ENCODE measurements around the gene ATG9B.

ATG9B gene

DNA sequence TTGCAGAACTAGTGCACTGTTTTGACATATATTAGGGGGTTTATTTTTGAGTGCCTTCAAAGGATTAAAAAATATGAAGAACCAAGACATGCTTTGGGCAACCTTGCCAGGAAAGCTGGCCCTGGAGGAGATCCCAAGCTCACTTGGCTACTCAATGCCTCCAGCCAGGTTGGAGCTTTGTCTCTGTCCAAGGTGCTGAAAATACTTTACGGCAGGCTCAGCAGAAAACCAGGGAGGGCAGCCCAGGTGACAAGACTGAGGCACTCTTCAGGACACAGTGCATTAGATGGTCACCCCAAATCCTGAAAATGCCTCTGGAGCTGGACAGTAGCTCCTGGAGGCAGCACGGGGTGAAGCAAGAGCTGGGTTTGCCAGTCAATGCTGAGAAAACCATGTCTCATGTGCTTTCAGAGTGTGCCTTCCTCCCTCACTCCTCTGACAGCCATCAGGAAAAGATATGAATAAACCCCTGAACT, 40.4 kb downstream of the ATG9B start:
- no peak for DNase-seq (ENCODE audit: low read depth in 4 of 4, low spot score in 1 of 4)

DNA sequence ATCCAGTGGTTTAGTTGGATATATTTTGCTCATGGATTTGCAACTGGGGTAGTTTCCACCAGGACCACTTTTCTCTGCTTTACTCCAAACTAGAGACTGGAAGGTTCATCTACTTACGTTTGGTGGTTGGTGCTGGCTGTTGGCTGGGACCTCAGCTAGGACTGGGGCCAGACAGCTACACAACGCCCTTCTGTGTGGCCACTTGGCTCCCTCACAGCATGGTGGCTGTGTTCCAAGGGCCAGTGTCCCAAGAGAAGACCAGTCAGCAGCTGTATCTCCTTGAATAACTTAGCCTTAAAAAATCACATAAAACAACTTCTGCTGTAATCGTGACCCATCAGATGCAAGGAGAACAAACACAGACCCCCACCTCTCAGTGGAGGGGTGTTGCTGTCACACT, 41.9 kb downstream of the ATG9B start:
- no peak for DNase-seq (ENCODE audit: low read depth in 4 of 4, low spot score in 1 of 4)

DNA sequence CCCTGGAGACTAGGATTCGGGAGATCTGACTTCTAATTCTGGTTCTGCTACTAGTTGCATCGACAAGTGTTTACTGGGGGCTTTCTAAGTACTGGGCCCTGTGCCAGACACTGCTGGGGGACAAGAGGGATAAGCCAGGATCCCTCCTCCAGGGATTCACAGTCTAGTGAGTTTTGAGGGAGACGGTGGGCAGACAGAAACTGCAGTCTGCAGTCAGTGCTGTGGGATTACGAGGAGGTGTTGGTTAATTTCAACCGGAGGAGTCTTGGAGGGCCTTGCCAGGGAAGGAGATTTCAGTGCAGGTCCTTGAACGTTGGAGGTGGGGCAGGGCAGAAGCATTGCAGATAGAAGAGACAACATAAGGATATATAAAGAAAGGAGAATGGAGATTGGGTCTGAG, 42.6 kb downstream of the ATG9B start:
- DNase-seq (ENCODE audit: low read depth in 4 of 4, low spot score in 1 of 4), result no peak

DNA sequence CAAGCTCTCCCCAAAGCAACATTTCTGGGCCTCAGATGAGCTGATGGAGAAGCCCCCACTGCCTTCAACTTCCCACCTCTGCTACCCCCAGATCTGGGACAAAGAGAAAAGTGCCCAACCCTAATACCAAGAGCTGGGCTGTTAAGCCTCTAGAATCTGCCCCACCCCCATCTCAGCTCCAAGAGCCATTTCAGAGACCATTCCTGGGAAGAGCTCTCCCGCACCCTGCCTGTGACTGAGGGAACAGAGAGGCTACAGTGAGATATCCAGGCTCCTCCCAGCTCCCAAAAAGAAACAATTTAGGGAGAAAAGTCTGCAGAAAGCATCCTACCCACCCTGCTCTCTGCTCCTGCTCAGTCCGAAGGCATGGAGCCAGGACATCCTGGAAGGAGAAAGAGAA, 43.6 kb downstream of the ATG9B start:
- DNase-seq (ENCODE audit: low read depth in 4 of 4, low spot score in 1 of 4), result no peak

DNA sequence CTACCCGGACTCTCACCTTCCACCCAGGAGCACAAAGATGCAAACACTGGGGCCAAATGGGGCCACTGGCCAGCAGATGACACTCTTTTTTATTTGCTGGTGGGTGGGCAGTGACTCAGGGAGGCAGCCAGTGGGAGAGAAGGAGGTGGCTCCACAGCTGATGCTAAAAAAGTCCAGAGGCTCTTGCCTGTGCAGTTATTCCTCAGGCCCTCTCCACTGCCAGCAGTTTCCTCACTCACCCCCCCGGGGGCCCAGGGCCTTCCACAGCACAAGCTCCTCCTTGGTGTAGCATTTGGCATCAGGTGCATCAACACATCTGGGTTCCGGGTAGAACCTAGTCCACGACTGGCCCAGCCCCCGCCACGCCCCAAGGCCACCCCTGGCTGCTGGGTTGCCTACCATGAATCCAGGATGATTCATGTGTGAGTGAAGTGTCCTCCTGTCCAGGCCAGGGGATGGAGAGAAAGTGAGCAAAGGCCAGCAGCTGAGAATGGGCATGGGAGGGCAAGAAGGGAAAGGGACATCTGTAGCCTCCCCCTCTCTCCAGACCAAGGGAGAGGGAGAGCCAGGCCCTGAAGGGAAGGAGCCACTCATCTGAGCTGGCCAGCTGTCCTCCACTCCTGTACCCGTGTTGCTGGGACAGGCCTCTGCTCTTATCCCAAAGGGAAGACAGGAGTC, 44.4 kb downstream of the ATG9B start:
- no peak for DNase-seq (ENCODE audit: low read depth in 4 of 4, low spot score in 1 of 4)

DNA sequence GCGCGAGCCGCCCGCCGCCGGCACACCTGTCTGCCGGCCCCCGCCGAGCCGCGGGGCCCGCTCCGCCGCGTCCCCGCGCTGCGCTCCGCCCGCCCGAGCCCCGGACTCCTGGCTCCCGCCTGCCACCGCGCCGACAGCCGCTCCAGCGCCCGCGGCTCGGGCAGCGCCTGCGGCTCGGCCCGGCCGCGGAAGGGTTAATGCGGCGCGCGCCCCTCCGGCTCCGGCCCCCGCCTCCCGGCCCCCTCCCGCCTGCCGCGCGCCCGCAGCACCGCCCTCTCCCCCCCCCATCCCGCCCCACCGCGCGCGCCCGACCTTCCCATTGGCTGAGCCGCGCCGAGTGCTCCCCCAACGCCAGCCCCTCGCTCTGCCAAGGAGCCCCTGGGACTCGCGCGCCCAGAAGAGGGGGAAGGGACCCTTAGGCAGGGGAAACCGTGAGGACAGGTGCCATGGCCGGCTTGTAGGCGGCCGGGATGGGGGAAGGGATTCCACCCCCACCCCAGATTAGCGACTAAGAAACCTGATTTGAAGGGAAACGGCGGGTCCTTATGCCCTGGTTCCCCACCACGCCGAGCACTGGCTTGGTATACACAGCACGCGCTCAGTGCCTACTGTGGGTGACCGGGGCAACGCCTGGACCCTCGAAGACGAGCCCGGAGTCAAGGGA, 46.0 kb downstream of the ATG9B start, which contains the start of gene KCNH2:
Gene KCNH2, minus strand, starts transcription at position 196 of the 664 bp plus-strand sequence. CDS start 408 bp downstream, outside the sequence.
- DNase-seq (ENCODE audit: low read depth in 4 of 4, low spot score in 1 of 4), result no peak

DNA sequence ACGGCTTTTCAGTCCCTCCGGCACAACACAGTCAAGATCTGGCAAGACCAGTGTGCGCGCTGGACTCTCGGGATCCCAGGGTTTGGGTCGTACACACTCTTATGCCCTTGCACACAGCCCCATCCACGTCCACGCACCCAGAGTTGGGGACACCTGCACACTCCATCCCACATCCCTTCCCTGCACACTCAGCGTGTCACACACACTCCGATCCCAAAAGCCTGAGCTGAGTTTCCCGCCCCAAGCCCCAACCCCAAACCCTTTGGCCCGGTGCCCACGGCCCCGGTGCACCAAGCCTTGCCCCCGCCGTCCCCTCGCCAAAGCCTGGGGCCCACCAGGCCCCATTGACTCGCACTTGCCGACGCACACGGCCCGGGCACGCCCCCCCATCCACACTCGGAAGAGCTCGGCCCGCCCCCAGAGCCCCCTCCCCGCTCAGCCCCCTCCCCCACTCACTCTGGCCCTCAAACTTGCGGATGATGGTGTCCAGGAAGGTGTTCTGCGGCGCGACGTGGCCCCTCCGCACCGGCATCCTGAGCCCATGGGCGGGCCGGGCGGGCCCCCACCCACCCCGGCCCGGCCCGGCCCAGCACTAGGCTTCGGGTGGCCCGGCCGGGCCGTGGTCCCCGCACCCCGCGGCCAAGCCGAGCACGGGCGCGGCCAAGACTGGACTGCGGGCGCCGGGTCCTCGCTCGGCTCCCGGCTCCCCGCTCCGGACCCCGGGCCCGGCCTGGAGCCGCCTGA, 46.7 kb downstream of the ATG9B start:
- DNase-seq (ENCODE audit: low read depth in 4 of 4, low spot score in 1 of 4), result no peak

DNA sequence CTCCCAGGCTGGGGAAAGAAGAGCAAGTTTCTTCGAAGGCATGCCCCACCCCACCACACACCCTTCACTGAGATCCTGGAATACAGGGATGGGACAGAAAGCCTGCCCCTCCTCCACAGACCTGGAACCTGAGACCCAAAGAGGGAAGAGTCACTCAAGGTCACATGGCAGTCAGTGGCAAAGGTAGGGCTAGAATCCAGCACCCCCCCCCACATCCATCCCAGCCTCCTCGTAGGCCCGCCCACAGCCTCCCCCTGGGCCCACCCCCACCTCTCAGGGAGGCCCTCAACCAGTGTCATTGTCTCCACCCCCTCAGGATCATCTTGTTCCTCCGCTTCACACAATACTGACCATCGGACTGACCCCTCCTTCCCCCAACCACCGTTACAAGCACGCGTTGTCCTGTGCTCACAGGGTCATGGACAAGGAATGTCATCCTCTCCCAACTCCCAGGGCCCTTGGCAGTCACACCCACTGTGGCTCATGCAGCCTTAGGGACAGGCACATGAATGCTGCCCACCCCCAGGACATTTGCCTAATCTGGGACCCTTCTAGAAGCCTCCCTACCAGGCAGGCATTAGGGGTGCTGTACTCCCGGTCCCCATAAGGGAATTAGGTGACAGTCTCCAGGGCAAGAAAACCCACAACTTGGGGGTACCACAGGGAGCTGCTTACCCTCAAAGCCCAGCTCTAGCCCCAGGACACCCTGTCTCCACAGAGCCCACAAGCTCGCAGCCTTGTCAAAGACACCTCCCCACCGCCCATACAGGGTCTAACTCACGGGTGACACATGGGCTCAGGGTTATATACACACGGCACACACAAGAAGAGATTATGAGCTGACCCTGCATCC, 47.5 kb downstream of the ATG9B start:
- DNase-seq (ENCODE audit: low read depth in 4 of 4, low spot score in 1 of 4), result no peak

DNA sequence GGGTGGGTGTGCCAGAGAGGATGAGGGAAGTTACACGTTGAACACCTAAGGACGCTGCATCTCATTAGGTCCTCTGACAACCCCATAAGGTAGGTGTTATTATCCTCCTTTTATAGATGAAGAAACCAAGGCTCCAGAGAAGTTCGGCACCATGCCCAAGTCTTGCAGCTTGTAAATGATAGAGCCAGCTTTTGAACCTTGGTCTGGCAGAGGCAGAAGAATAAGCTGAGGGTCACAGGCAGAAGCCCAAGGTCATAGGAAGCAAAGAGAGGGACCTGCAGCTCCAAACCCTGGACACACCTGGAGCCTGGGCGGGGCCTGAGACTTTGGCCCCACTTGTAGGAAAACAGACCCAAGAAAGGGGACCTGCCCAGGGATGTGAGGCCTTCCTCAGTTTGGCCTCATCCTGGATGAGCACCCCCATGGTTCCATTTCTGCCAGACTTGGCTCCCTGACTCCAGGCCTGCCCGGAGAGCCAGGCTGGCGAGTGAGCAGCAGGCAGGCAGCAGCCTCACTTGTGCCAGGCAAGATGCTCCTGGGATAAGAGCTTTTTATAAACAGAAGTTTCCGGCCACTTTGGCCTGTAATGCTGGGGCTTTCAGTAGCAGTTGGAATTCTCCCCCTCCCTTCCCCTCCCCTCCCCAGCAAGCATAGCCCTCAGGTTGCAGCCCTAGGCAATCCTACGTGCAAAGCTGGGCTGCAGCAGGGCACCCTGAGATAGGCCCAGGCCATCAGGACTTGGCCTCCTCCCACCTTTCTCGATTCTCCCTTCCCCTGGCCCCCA, 48.6 kb downstream of the ATG9B start:
- DNase-seq (ENCODE audit: low read depth in 4 of 4, low spot score in 1 of 4), result no peak

DNA sequence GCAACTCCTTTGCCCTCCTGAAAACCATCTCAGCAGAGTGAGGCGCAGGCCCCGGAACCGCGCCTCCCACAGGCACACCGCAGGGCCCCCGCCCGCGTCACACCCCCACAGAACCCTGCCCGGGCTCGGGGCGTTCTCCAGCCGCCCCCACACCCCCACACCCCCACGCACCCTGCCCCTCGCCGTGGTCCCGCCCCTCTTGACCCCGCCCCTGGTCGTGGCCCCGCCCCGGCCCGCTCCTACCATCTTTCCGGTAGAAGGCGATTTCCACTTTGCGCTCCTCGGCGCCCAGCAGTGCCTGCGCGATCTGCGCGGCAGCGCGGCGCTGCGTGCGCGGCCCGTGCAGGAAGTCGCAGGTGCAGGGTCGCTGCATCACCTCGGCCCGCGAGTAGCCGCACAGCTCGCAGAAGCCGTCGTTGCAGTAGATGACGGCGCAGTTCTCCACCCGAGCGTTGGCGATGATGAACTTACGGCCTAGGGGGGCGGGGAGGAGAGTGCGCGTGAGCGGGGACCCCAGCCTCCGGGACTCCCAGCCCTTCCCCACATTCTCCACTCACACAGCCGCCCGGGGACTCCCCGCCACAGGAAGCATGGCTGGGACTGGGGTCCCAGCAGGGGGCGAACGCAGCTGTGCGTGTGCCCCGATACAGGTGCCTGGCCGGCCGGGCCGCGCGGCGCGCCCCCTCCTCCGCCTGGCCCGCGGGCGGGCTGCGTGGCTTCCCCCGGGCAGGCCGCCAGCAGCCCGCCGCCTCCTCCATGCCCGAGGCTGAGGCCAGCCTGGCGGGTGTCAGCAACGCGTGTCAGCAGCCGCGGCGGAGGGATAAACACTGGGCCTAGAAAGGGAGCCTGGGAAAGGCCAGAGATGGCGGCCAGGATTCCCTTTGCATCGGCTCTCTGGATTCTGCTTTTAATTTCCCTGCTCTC, 49.6 kb downstream of the ATG9B start:
- DNase-seq (ENCODE audit: low read depth in 4 of 4, low spot score in 1 of 4), result peak in 3 of 4 experiments; percentile 62 to 69 (median 64)

DNA sequence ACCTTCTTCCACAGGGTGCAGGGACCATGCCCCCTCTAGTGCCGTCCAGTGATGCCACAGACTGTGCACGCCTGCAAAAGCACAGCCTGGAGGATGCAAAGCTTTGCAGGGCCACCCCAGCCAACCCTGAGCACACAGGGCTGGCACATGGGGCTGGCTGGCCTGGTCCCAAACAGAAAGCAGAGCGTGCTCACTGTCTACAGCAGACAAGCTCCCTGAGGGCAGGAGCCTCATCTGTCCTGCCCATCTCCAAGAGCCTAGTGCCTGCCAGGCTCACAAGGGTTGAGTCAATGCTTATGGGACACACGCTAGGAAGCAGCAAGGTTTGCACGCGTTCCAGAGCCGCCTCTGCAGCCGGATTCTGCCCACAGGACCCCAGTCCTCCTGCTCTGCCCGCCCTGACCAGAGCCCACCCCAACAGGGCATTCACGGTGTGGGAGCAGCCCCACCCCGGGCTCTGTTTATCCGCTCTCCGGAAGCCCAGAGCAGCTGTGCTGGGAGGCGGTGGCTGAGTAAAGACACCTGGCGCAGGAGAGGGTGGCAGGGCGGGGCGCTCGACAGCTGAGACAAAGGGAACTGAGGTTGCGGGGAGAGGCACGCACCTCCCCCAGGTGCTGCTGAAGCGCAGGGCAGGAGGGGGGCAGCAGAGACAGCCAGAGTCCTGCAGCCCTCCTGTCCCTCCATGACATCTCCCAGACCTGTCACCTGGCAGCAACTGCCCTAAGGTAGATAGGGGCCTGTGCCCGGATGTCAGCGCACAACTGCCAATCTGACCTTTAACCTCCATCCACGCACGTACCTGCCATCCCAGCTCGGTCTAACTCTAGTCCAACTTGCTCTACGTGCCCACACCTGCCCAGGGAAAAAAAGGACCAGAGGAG, 50.5 kb downstream of the ATG9B start:
- DNase-seq (ENCODE audit: low read depth in 4 of 4, low spot score in 1 of 4), result no peak

DNA sequence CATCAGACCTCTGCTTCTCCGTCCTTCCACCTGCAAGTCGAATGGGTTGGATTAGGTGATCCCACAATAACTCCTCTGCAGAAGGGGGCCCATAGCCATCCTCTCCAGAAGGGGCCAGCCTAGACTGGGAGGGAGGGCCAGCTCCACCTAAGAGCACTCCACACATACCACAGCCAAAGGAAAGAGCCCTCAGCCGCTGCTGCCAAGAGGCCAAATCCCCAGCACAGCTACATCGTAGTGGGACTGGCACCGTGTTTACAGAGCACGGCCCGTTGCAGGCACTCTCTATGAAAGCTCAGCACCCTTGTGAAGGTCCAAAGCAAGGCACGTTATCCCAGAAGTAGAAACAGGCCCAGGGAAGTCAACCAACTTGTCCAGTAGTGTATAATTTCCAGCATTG, 51.6 kb downstream of the ATG9B start:
- no peak for DNase-seq (ENCODE audit: low read depth in 4 of 4, low spot score in 1 of 4)

DNA sequence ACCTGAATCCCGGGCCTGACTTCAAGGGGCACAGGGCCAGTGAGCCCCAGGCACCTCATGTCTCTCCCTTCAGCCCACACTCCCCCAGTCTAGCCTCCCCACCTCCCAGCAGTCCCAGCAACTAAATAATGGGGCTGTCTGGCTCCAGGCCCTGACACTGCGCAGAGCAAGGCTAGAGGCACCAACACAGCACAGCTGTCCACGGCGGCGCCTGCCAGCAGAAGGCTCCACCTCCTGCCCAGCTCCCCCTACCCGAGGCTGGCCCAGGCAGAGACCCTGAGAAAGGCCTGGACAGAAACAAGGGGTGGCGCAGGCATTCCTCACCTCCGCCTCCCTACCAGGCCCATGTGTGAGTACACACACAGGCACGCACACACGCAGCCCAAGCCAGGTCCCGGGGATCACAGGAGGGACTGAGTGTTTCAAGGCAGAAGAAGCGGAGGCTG, 52.2 kb downstream of the ATG9B start:
- DNase-seq (ENCODE audit: low read depth in 4 of 4, low spot score in 1 of 4), result no peak

DNA sequence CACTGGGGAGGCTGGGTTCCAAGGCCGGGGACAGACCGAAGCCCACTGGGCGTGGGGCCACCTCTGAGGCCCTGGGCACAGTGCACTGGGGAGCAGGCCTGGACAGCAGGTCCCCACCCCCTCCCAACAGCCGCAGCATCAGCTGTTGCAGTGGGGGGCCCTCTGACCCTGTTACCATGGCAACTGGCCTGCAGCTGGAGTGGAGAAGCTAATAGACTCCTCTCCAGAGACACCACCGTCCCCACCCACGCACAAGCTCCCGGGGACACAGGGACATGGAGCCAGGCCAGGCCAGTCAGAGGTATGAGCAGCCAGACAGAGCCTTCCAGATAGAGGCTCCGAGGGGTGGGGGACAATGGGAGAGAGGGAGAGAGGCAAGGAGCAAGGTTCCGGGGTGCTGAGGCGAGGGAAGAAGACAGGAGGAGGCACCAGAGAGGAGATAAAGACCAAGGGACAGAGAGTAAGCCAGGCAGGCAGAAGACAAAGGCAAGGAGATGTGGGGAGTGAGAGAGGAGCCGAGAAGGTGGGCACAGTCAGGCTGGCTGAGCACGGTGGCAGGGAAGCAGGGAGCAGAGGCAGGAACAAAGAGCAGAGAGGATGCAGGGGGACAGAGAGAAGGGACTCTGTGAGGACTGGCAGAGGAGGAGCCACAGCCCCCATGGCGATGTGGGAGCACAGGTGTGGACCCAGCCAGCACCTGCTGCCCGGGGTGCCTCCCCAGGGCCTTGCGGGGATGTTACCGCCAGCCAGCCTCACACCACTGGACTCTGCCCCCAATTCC, 52.9 kb downstream of the ATG9B start:
- DNase-seq (ENCODE audit: low read depth in 4 of 4, low spot score in 1 of 4), result no peak

DNA sequence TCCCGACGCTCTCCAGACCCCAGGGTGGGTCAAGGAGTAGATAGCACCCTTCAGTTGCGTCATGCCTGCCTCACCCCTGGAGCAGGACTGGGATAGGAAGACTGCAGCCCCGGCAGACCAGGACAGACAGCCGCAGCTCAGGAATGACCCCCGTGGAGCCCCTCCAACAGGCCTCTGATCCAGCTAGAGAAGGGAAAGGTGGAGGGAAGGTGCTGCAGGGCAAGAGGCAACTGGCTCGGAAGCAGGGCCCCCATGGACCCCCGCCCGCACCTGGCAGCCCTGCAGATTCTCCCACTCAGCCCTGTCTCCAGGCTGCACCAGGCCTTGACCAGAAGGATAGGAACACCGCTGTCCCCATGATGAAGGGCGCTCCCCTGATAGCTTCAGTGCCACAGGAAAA, 53.9 kb downstream of the ATG9B start:
- DNase-seq (ENCODE audit: low read depth in 4 of 4, low spot score in 1 of 4), result no peak

DNA sequence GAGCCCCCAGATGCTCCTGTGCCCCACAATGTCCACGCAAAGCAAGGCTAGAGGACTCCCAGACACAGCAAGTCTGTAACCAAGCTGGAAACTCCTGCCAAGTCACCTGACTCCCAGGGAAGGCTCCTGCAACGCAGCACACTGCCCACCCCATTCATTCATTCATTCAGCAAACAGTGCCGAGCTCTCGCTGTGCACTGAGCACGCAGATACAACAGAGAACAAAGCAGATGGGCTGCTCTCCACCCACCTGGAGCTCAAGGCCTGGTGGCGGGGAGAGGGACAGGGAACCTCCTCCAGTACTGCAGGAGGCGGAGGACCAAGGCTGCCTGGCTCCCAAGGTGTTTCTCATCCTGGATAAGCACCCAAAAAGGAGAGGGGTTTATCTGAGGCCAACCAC, 54.8 kb downstream of the ATG9B start:
- DNase-seq (ENCODE audit: low read depth in 4 of 4, low spot score in 1 of 4), result no peak

DNA sequence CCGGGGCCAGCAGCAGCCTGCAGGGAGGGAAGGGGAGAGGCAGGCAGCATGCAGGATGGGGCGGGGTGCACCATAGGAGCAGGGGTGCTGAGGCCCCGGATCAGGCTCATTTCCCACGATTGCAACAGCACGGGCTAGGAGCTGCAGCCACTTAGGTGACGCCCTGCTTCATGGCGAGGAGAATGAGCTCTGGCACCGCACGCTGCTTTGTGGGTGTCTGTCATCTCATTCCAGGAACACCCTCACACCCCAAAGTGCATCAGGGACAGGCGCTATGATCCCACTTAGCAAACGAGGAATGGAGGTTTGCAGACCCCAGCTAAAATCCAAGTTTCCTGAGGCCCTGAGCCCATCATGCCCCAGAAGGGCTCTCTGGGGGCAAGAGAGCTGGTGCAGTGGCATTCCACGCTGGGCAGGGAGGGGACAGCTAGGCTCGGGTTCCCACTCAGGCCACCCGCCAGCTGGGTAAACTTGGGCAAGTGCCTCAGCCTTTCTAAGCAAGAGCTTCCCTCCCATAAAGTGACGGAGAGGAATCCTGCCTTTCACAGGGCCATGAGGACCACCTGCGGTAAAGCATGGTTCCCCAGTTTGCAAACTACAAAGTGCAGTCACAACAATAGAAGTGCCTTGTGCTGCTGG, 55.4 kb downstream of the ATG9B start:
- DNase-seq (ENCODE audit: low read depth in 4 of 4, low spot score in 1 of 4), result no peak
